Glutamatergic neuron (in vitro differentiated cells): ENCODE measurements around the gene OXER1. TPM values are rescaled to one million over a fixed set of nuclear protein-coding genes. Genes with fewer than 3 reads are reported as not detected.
A peak's percentile ranks its signal among the peaks of the same experiment; 100 is the strongest.

Source experiments
- DNase-seq: peaks from one replicate; pipeline ENCODE4 v3.0.0; 2022
- H3K27ac Mint-ChIP-seq: one replicate; pipeline ENCODE4 v1.8.0; 2020; ENCODE audit warnings: mild to moderate bottlenecking, mixed read lengths, inconsistent platforms; ENCODE audit not compliant: unreplicated experiment
- H3K27me3 Mint-ChIP-seq: one replicate; pipeline ENCODE4 v1.8.0; 2020; ENCODE audit warnings: mild to moderate bottlenecking, moderate library complexity, mixed read lengths, inconsistent platforms; ENCODE audit not compliant: unreplicated experiment
- H3K36me3 Mint-ChIP-seq: one replicate; pipeline ENCODE4 v1.8.0; 2020; ENCODE audit warnings: mild to moderate bottlenecking, mixed read lengths, inconsistent platforms; ENCODE audit not compliant: unreplicated experiment
- H3K4me1 Mint-ChIP-seq: one replicate; pipeline ENCODE4 v1.8.0; 2020; ENCODE audit warnings: mild to moderate bottlenecking, low read depth, mixed read lengths, inconsistent platforms; ENCODE audit not compliant: unreplicated experiment
- H3K4me3 Mint-ChIP-seq: one replicate; pipeline ENCODE4 v1.8.0; 2020; ENCODE audit warnings: mild to moderate bottlenecking, mixed read lengths, inconsistent platforms; ENCODE audit not compliant: unreplicated experiment
- H3K9me3 Mint-ChIP-seq: one replicate; pipeline ENCODE4 v1.8.0; 2020; ENCODE audit warnings: mild to moderate bottlenecking, moderate library complexity, mixed read lengths, inconsistent platforms; ENCODE audit not compliant: unreplicated experiment
- CTCF ChIP-seq: fragments of 200-600 bp; sonication (generic); IDR thresholded peaks from one replicate; pipeline ENCODE4 v1.5.0; 2021; ENCODE audit not compliant: partially characterized antibody, unreplicated experiment
- total RNA-seq: library from RNA; stranded (reverse); fragmentation: NEBNext Ultra II Directional; extraction: Animal tissue kit (Norgen Biotek cat#: 25700); gene quantifications from one replicate; pipeline ENCODE4 v1.2.1, GENCODE V29; 2021; ENCODE audit not compliant: unreplicated experiment

Gene OXER1
- total RNA-seq, 1 donor from 2014 or later, result not detected

- Mint-ChIP-seq H3K27me3 (peaks cover 7% of the 10 kb centered on the region), H3K9me3 (peaks cover 11% of the 10 kb centered on the region), H3K4me1 (peaks cover 6% of the 10 kb centered on the region), H3K36me3 (peaks cover 3% of the 10 kb centered on the region), H3K27ac (no peak overlapping the region), H3K4me3 (no peak overlapping the region)
- TF ChIP-seq CTCF, result no peak
- no peak for DNase-seq
These were observed 35.9 kb upstream of the OXER1 start for GRCh38 chr2:42799881-42800280.

GRCh38 chr2:42797281-42797680 is 33.3 kb upstream of the OXER1 start:
- H3K27me3 Mint-ChIP-seq, result peaks cover 13% of the 10 kb centered on the region
- H3K4me1 Mint-ChIP-seq, result peaks cover 11% of the 10 kb centered on the region
- no peak overlapping the region for H3K4me3 Mint-ChIP-seq
- TF ChIP-seq CTCF, result no peak
- DNase-seq, result no peak
- peaks cover 12% of the 10 kb centered on the region for H3K9me3 Mint-ChIP-seq
- H3K27ac Mint-ChIP-seq, result no peak overlapping the region
- H3K36me3 Mint-ChIP-seq, result peaks cover 3% of the 10 kb centered on the region

DNA sequence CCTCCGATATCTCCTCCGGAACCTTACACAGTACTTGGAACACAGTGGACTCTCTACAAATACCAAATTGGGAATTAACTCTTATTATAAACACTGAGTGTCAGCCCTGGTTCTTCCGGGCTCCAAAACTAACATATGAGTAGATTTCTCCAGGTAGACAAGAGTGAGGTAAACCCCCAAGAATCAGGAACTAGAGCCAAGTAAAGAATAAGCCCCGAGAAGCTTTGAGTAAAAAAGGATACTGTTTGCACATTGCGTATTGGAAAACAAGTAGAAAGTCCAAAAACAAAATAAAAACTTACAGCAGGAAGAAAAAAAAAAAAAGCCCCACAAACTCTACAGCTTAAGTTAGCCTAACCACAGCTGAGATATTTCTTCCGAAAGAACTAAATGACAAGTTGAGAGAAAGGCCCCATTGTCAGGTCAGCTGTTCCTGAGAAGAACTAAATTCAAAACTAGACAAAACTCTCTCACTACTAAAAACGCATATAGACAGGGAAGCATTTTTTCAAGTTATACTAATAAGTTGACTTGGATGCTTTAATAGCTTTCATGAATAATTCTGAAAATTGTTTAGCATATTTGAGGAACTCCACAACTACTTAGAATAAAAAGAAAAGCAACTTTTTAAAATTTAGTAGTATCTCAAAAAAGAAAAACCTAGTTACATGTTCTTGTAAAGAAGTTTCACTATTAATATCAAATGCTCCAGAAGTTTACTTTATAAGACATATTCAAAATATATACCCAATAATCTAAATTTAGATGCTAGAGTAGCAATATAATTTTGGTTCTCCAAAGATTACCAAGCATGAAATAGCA is 32.7 kb upstream of the OXER1 start:
- Mint-ChIP-seq H3K4me3 (no peak overlapping the region), H3K9me3 (peaks cover 14% of the 10 kb centered on the region), H3K27me3 (peaks cover 18% of the 10 kb centered on the region), H3K27ac (no peak overlapping the region), H3K4me1 (peaks cover 13% of the 10 kb centered on the region), H3K36me3 (peaks cover 3% of the 10 kb centered on the region)
- no peak for TF ChIP-seq CTCF
- no peak for DNase-seq

GRCh38 chr2:42795841-42796301 is 31.9 kb upstream of the OXER1 start:
- no peak overlapping the region for H3K4me3 Mint-ChIP-seq
- peak; percentile 56 for DNase-seq
- peaks cover 12% of the 10 kb centered on the region for H3K9me3 Mint-ChIP-seq
- no peak for TF ChIP-seq CTCF
- peaks cover 14% of the 10 kb centered on the region for H3K4me1 Mint-ChIP-seq
- peak overlapping the region; percentile 44 for H3K27ac Mint-ChIP-seq
- H3K36me3 Mint-ChIP-seq, result peaks cover 10% of the 10 kb centered on the region
- H3K27me3 Mint-ChIP-seq, result peaks cover 22% of the 10 kb centered on the region

DNA sequence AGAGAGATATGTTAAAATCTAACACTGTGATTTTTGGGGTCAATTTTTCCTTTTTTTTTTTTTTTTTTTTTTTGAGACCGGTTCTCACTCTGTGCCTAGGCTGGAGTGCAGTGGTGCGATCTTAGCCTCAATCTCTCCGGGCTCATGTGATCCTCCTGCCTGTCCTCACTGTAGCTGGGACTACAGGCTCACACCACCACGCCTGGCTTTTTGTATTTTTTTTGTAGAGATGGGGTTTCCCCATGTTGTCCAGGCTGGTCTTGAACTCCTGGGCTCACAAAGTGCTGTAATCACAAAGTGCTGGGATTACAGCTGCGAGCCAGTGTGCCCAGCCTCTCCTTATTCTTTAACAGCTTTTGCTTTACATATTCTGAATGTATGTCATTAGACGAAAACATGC is 31.3 kb upstream of the OXER1 start:
- DNase-seq, result no peak
- Mint-ChIP-seq H3K4me3 (no peak overlapping the region), H3K9me3 (peaks cover 12% of the 10 kb centered on the region), H3K36me3 (peaks cover 12% of the 10 kb centered on the region), H3K27me3 (peaks cover 24% of the 10 kb centered on the region), H3K4me1 (peaks cover 15% of the 10 kb centered on the region), H3K27ac (no peak overlapping the region)
- no peak for TF ChIP-seq CTCF
